Activated CD8-positive, alpha-beta memory T cell treated with anti-CD3 and anti-CD28 coated beads, Interleukin-2, amount 50 U/mL, for 1 hour (primary cell): ENCODE measurements around the gene CA12.

ENCODE experiments used
- DNase-seq: peaks from one replicate; pipeline ENCODE4 v3.0.0-alpha.2; 2020; ENCODE audit errors: extremely low read depth

The CA12 gene

DNA sequence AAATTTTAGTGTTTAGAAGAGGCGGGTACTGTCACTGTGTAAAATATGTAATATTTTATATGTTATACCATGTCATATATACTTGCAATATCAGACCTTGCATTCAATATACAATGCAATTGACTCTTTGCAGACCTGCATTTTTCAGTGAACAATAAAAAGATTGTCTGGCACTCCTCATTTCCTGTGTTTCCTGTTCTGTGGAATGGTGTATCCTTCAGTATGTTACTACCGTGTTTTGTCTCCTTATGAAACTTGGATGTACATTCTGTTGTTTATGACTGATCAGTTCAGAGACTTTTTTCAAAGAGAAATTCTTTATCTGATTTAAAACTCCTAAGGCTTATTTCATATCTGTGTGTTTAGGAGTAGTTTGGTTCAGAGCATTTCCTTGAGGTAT, 72.7 kb downstream of the CA12 start:
- no peak for DNase-seq

DNA sequence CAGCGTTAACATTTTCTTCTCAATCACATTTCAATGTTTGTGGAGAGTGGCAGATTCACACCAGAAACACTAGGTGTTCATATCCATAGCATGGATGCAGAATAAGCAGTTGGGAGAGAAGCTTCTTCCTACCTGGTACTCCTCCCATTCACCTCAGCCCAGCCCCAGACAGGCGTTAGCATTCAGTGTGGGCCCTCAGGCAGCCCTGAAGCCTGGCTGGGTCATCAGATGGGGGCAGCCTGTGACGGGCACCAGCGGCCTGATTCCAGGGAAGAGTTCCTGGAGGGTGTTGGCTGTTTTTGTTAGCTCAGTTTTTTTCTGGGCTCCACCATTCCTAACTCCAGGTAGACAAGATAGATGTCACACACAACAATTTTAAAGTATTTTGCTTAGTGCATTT, 73.2 kb downstream of the CA12 start:
- no peak for DNase-seq

DNA sequence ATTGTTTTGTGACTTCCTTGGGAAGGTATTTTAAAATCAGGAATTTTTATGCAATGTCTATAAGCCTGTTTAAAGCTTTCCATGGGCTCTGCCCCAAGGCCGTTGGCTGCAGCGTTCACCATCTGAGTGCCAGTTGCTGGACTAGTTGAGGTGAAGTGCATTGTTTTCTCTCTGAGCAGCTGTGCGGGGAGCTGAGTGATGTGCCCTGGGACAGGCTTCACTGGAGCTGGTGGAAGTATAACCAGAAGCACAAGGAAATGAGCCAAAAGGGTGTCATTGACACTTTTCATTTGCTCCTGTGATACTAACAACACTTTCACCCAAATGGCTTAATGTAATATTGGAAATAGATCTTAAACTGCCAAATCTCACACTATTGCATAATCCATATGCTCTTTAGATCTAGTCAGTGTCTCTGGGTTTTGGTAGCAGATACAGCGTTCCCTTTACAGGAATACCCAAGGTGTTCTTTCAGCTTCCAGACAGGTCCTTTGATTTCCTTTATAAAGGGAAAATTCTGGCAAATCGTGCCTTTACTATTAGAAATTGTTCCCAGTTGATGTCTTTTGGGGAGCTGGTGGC, 75.1 kb downstream of the CA12 start:
- no peak for DNase-seq

DNA sequence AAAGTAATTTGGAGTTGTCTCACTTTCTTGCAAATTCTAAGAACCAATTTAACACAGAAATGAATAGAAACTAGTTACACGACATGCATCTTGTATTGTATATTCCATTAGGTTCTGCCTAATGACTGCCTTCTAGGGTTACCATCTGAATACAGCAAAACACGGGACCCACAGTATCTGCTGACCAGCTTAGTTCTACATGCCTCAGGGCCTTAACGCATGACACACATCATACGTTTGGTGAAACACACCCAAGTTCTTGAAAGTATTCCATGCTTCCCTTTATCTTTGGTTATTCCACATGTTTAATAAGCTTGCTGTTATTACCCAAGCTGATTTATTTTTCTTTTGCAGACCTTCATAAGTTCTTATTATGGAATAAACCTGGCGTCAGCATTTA, 76.4 kb downstream of the CA12 start:
- no peak for DNase-seq

DNA sequence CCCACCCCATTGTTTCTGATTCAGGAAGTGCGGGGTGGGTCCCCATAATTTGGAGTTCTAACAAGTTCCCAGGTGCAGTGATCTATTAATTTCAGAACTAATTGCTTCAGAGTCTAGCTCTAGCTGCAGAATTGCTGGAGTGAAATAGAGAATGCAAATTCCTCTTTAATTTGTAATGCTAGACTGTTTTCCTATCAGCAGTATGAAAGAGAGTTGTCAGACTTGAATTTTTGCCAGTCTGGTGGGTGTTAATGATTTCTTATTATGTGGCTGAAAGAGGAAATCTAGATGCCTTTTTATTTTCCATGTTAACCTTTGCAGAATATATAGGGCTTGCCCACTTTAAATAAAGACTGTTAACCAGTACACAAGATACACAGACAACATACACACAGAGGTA, 80.6 kb downstream of the CA12 start:
- DNase-seq, result no peak

DNA sequence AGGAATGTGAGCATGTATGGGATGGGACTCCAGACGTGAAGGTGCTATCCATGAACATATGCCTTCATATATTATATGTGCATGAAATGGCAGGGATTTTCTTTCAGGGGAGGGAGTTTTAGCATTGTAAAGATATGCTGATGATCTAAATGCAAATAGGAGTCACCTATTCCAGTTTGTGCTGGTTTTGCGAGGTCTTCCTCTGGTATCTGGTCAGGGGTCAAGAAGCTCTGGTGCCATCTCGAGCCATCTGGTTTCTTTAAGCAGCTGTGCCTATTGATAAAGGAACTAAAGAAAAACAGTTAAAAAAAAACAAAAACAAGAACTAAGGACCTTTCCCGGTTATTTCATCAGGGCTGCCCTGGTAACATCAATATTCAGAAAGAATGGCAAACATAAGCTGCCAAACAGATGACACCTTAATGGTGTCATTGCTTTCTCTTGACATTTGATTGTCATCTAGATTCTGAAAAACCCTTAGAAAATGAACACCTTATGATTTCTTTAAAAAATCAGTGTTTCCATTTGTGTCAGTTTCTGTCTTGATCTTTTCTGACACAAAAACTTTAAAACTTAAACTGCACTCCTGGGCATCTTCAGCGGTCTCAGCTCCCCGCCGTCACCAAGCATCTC, 81.6 kb downstream of the CA12 start:
- DNase-seq, result no peak

DNA sequence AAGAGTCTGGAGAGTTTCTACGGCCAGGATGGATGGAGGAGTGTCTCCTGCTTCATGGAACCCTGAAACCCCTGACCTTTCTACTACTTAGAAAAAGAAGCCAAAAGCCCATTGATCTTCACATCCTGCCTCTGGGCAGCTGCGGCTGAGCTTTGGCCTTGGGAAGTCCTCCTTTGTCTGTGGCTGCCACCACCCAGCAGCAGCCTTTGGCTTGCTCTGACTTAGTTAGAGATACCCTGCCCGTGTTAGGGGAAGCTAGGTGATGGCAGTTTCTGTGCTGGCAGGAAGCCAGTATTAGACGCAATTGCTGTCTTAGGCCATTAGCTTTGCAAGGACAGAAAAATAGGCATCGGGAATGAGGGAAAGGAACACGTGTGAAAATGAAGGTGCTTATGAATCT, 85.5 kb downstream of the CA12 start:
- DNase-seq, result no peak

DNA sequence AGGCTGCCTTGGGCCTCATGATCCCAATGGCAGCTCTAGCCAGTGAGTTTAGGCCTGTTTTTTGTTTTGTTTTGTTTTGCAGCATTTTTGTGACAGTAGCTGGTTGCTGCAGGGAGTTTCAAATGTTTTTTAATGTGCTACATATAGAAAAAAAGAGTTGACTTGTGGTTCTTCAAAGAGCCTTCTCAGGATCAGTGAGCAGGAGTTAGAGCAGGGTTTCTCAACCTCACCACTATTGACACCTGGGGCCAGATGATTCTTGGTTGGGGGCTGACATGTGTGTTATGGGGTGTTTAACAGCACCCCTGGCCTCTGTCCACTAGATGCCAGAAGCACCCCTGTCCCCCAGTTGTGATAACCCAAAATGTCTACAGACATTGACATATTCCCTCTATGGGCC, 86.3 kb downstream of the CA12 start:
- DNase-seq, result no peak

DNA sequence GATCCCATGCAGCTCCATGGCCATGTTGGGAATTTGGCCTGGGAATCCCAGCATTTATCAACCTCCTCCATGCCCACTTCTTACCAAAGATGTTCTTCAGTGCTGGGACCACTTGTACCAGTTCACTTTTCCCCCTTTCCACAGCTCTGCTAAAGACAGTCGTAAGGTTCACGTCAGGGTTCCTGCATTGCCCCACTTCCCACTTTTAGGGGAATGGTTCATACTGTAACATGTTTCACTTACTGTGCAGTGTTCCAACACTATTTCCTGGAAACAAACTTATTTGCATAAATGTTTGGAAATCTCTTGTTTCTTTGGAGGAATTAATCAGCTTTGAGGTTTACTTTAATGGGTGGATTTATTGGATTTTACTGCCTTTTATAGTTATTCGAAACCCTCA, 87.3 kb downstream of the CA12 start:
- no peak for DNase-seq

DNA sequence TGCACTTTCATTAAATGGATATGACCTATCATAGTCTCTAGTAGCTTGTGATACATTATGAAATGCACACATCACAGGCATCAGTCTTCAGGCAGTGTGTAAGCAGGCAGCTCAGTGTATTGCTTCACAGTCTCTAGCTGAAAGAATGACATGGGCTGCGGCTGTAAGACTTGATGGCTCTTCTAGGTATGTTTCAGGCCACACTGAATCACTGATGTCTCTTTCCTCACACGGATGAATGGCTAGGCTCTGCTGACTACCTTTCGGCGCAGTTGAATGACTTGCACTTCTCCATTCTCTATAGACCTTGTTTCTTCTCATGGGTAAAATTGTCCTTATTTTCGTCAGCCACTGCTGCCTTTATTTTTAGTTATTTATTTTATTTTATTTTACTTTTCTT, 88.9 kb downstream of the CA12 start:
- DNase-seq, result no peak

DNA sequence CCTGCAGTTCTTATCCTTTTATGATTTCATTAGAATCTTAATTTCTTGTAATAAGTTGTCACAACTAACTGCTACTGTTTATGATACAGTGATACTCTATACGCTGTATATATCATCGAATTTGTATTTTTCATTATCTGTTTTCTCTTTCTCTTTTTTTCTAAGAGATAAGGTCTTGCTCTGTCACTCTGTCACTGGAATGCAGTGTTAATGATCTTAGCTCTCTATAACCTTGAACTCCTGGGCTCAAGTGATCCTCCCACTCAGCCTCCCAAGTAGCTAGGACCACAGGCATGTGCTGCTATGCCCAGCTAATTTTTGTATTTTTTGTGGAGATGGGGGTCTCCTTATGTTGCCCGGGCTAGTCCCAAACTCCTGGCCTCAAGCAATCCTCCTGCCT, 89.4 kb downstream of the CA12 start:
- DNase-seq, result no peak

DNA sequence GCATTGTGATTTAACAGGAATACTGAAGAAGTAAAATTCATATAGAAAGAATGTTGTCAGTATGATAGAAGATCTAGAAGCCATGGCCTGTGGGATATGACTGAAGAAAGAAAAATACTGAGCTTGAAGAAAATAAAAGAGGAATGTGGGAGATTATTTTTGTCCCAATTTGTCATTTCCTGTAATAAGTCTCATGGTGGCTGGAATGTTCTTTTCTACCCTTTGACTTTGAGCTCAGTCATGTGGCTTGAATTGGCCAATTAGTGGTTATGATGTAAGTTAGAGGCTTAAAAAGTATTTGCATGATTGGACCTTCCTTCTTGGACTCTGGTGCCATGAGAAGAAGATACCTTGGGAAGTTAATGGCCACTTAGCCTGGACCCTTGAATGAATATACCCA, 90.1 kb downstream of the CA12 start:
- DNase-seq, result no peak

DNA sequence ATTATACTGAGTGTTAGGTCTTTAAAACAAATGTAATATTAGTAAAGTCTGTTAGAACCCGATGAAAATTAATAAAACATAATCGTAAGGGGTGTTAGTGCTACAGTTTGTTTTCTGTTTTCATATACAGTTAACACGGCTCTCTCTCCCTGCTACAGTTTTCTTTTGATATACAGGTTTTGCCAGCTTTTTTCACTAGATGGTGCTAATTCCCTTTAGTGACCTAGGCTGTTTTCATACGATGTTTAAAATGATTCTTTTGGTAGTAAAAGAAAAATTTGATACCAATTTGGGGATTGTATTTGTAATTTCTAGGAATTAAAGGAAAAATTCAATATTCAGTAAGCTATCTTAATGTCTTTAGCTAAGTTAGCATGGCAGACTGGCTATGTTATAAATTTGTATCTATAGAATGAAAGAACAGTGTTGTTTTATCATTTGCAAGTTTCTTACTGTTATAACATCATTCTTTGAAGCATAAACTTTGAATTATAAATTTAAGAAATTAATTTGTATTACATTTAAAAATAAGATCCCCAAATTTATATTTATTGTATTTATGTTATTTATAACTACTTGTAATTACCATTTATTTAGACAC, 92.8 kb downstream of the CA12 start:
- no peak for DNase-seq

DNA sequence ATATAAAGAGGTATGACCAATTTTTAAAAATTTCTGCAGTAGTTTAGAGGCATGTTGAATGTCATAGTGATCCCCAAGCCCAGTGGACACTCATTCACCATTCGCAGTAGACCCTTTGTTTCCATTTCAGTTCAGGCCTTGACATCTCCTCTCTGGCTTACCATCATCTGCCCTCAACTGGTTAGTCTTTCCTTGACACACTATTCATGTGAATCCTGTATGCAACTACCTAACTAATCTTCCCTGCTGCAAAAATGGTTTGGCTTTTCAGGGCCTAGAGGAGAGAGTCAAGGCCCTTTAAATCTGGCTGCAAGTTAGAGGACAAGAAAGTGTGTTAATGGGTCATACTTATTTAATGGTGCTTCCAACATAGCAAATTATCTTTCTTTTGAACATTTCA, 93.3 kb downstream of the CA12 start:
- no peak for DNase-seq

DNA sequence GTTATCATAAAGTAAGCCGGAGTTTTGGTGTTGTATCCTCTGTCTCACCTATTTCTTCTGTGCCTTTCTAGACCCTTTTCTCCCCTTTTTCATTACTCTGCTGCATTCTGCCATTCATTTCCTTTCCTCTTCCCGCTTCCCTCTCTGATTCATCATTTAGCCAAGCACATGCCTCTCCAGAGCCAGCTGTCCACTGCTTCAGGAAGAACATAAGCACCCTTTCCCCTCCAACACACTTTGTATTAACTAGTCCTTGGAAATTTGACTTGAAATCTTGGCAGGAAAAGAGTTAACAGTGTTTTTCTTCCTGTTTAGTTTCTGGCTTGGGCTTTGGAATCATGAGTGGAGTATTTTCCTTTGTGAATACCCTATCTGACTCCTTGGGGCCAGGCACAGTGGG, 94.5 kb downstream of the CA12 start:
- no peak for DNase-seq

DNA sequence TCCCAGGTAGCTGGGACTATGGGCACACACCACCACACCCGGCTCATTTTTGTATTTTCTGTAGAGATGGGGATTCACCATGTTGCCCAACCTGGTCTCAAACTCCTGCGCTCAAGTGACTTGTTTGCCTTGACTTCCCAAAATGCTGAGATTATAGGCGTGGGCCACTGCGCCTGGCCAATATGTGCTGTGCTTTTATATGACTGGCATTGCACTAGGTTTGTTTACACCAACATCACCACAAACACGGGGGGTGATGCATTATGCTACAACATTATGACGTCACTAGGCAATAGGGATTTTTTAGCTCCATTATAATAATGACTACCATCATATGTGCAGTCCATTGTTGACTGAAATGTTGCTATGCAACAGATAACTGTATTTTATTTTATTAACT, 97.3 kb downstream of the CA12 start:
- DNase-seq, result no peak

DNA sequence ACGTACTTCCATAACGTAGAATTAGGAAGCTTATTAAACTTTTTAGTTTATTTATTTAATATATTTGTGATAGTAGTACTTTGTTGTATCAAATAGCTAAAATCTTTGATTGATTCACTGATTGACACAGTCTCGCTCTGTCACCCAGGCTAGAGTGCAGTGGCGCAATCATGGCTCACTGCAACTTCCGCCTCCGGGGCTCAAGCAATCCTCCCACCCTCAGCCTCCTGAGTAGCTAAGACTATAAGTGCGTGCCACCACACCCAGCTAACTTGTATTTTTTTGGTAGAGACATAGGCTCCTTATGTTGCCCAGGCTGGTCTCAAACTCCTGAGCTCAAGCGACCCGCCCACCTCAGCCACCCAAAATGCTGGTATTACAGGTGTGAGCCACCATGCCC, 98.5 kb downstream of the CA12 start:
- no peak for DNase-seq

DNA sequence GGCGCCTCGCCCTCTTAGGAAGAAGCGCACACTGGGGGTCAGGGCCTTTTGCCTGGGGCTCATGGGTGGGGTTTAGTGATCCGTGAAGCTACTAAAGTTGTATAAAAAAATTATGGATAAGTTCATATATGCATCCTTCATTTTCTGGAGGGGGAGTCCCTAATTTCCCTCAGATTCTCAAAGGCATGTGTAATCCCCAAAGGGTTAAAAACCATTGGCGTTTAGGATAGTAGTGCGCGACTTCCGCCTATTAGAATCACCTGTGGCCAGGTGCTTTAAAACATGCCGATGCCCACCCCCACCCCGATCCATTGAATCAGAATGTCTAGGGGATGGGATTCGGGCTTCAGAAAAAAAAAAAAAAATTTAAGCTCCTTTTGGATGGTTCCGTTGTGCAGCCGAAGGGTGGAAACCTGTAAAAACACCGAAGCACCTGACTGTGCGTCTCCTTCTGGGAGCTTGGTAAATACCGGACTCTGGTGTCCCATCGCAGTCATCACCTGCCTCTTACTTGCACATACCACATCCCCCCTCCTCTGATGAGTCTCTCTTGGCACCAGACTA, 103.7 kb downstream of the CA12 start:
- DNase-seq, result no peak

DNA sequence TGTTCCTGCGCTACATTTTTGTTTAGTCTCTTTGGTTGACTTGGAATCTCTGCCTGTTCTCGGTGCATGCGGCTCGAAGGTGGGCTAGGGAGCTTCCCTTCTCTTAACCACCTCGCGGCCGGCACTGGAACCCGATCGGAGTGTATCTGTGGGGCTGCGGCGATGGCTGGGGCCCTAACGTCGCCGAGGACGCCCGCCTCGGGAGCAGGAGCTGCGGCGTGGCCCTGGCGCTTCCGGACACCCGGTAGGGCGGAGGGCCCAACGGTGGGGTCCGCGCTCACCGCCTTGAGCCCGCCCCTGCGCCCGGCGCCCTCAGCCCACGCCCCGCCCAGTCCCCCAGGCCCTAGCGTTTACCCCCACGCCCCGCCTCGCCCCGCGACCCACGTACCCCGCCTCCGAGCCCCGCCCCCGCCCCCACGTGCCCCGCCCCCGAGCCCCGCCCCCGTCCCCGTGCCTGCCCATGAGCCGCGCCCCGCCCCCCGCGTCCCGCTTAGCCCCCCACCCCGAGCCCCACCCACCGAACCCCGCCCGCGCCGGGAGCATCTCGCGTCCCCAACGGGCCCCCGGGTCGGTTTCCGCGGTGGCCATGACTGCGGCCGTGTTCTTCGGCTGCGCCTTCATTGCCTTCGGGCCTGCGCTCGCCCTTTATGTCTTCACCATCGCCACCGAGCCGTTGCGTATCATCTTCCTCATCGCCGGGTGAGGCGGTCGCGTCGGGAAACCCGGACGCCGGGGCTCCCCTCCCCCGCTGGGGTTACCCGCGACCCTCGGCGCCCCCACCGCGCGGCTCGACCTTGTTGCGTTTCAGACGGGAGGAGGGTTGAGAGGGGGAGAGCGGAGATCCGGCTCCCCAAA, 104.4 kb downstream of the CA12 start, which contains the start of gene APH1B:
TSS of gene APH1B (plus strand) at position 568 of the 855 bp plus-strand sequence. CDS start at position 587, 19 bp downstream.
- peak; percentile 46 for DNase-seq

DNA sequence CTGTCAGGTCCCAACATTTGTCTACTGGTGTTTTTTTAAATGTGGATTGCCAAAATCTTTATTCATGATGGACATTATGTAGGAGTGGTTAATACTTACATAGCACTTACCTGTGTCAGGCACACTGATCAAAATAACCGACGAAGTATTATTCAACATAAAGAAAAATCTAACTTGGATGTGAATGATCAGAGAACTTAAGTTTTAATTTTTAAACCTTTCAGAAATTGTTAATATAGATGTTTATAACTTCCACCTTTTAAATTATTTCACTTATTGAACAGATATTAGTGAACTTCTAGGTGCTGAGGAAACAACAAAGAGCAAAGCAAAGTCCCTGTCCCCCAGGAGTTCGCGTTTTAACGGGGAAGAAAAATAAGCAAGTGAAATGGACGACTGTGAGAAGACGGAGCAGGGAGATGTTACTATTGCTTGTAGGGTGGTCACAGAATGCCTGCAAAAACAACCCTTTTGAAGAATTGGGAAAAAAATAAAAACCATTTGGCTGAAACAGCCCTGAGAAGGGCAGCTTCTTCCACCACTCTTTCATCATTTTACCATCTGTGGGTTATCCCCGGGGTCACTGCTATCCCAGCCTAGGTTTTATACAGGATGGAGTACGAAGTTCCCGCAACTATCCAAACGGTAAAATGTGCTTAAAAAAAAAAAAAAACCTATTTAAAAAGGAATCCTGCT, 105.2 kb downstream of the CA12 start:
- no peak for DNase-seq

DNA sequence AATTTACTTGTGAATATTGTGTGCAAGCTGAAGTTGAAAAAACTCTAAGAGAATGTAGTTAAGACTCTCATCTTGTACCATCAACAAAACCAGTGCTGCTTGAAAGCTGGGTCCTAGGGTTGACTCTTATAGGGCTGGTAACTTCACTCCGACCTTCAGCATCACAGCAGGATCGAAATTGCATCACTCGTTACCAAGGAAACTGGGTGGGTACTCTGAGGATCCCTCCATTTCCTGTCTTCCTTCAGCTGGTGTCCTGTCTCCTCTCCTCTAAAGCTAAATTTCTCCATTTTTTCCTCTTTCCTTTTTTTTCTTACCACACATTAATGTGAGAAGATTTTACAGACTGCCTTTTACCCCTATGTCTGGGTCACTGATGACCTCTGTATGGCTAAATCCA, 107.2 kb downstream of the CA12 start:
- no peak for DNase-seq
